Endothelial cell of umbilical vein (primary cell): ENCODE results near the gene PDIA4.

ENCODE experiments used
- EZH2 ChIP-seq: IDR thresholded peaks from 2 replicates; pipeline ENCODE4 v1.6.1; 2012; ENCODE audit warnings: borderline replicate concordance, low read depth, mild to moderate bottlenecking, moderate library complexity, low read length, inconsistent platforms; ENCODE audit not compliant: severe bottlenecking
- FOS ChIP-seq: IDR thresholded peaks from 2 replicates; pipeline ENCODE4 v1.6.1; 2011; ENCODE audit warnings: mild to moderate bottlenecking, low read length, moderate library complexity, borderline replicate concordance; ENCODE audit not compliant: insufficient read depth
- GATA2 ChIP-seq: IDR thresholded peaks from 2 replicates; pipeline ENCODE4 v1.7.0; 2011; ENCODE audit warnings: low read depth, mild to moderate bottlenecking, moderate library complexity, mixed read lengths, low read length; ENCODE audit not compliant: insufficient read length, insufficient read depth
- MYC ChIP-seq: IDR thresholded peaks from one replicate; pipeline ENCODE4 v1.6.1; 2011; ENCODE audit warnings: mild to moderate bottlenecking, low read depth, low read length
- POLR2A ChIP-seq: IDR thresholded peaks from 2 replicates; pipeline ENCODE4 v1.6.1; 2012; ENCODE audit warnings: low read depth, mild to moderate bottlenecking, control low read depth, low read length
- POLR2AphosphoS5 ChIP-seq: IDR thresholded peaks from 2 replicates; pipeline ENCODE4 v1.6.1; 2012; ENCODE audit warnings: low read depth, mild to moderate bottlenecking, control low read depth, low read length, moderate library complexity; ENCODE audit not compliant: insufficient read depth
- TF ChIP-seq, protein P1 (sequence below), 2 donors: IDR thresholded peaks; 1 replicate in 1 of 2; 2 replicates in 1 of 2; pipeline ENCODE4 v1.5.1; 2011; ENCODE audit warnings: low read length in 2 of 2, mild to moderate bottlenecking in 2 of 2, moderate library complexity in 2 of 2, control low read depth in 1 of 2, inconsistent platforms in 1 of 2, low read depth in 1 of 2; ENCODE audit not compliant: insufficient read depth in 1 of 2; ENCODE audit errors: extremely low read depth in 1 of 2
- TF ChIP-seq, protein P2 (sequence below): IDR thresholded peaks from 2 replicates; pipeline ENCODE4 v1.6.1; 2011; ENCODE audit not compliant: insufficient read depth, insufficient read length

DNA sequence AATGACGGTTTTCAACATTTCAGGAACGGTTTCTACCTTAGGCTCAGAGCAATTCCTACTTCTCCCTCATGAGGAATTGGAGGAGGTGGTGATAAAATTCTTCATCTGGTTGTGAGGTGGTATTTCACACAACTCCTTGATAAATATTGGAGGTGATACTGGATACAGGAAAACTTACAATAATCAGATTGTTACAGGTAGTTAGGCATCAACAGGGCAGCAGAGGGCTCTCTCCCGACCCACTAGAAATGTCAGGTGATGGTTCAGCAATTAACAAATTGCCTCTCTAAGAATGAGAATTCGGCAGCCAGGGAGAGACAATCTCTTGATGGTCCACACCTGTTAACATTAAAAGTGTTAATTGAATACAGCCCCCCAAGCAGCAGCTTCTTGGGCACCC is 39.6 kb upstream of the PDIA4 start:
- TF ChIP-seq, protein P1, sequence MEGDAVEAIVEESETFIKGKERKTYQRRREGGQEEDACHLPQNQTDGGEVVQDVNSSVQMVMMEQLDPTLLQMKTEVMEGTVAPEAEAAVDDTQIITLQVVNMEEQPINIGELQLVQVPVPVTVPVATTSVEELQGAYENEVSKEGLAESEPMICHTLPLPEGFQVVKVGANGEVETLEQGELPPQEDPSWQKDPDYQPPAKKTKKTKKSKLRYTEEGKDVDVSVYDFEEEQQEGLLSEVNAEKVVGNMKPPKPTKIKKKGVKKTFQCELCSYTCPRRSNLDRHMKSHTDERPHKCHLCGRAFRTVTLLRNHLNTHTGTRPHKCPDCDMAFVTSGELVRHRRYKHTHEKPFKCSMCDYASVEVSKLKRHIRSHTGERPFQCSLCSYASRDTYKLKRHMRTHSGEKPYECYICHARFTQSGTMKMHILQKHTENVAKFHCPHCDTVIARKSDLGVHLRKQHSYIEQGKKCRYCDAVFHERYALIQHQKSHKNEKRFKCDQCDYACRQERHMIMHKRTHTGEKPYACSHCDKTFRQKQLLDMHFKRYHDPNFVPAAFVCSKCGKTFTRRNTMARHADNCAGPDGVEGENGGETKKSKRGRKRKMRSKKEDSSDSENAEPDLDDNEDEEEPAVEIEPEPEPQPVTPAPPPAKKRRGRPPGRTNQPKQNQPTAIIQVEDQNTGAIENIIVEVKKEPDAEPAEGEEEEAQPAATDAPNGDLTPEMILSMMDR (IDR thresholded peaks at IDR 0.05; ENCODE audit: extremely low read depth in 1 of 2, insufficient read depth in 1 of 2, low read depth in 1 of 2, low read length in 2 of 2): no peak
- TF ChIP-seq GATA2 (no peak), POLR2A (no peak), FOS (no peak), POLR2AphosphoS5 (no peak), EZH2 (no peak), MYC (no peak)
- TF ChIP-seq, protein P2, sequence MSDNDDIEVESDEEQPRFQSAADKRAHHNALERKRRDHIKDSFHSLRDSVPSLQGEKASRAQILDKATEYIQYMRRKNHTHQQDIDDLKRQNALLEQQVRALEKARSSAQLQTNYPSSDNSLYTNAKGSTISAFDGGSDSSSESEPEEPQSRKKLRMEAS: no peak
